ENCODE results near the gene PTH2.
"Not testable (repeated sequence)": the region's sequence is repeated elsewhere in the genome, so short reads cannot be mapped to it uniquely, and the experiment has no call there.

The PTH2 gene

DNA sequence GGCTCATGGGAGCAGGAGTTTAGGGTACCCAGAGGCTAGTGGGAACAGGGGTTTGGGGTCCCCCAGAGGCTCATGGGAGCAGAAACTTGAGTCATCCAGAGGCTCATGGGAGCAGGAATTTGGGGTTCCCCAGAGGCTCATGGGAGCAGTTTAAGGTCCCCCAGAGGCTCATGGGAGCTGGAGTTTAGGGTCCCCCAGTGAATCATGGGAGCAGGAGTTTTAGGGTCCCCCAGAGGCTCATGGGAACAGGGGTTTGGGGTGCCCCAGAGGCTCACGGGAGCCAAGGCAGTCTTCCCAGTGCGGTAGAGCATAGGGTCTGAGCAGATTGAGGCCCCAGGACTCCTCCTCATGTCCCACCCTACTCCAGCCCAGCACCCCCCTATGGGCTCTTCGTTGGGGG, 42.1 kb upstream of the PTH2 start:
- in situ Hi-C loops (cut with HindIII; ENCODE audit: low sequenced_read_pairs): no loop called here

DNA sequence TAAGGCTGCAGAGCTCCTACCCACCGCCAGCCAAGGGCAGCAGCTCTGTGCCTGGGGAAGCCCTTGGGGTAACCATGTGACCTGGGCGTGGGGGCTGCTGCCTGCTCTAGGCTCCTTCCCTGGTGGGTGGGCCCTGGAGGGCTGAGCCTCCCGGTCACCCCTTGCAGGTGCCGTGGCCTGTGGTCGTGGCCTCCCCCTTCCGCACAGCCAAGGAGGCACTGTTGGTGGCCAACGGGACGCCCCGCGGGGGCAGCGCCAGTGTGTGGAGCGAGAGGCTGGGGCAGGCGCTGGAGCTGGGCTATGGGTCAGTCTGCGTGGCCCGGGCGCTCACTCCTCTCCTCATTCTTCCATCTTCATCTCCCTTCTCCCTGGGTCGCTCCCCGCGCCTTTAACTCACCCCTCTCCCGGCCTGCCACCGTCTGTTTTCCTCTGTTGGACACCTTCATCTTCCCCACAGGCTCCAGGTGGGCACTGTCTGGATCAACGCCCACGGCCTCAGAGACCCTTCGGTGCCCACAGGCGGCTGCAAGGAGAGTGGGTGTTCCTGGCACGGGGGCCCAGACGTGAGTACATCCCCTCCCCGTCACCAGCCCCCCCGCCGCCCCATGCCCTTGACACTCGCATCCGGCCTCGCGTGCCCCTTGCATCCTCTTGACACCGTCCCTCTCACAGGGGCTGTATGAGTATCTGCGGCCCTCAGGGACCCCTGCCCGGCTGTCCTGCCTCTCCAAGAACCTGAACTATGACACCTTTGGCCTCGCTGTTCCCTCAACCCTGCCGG, 40.9 kb upstream of the PTH2 start:
- DNase-seq (ENCODE audit: low read depth, low spot score): no peak
- in situ Hi-C loops (cut with HindIII; ENCODE audit: low sequenced_read_pairs): no loop called here
- H3K4me3 ChIP-seq (ENCODE audit: low read depth, low read length): no peak overlapping the region
- TF ChIP-seq, protein P1, sequence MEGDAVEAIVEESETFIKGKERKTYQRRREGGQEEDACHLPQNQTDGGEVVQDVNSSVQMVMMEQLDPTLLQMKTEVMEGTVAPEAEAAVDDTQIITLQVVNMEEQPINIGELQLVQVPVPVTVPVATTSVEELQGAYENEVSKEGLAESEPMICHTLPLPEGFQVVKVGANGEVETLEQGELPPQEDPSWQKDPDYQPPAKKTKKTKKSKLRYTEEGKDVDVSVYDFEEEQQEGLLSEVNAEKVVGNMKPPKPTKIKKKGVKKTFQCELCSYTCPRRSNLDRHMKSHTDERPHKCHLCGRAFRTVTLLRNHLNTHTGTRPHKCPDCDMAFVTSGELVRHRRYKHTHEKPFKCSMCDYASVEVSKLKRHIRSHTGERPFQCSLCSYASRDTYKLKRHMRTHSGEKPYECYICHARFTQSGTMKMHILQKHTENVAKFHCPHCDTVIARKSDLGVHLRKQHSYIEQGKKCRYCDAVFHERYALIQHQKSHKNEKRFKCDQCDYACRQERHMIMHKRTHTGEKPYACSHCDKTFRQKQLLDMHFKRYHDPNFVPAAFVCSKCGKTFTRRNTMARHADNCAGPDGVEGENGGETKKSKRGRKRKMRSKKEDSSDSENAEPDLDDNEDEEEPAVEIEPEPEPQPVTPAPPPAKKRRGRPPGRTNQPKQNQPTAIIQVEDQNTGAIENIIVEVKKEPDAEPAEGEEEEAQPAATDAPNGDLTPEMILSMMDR (IDR thresholded peaks at IDR 0.05; ENCODE audit: low read depth, low read length): no peak

More for the DNA sequence above, 42.1 kb upstream of the PTH2 start:
- no peak overlapping the region for H3K4me3 ChIP-seq (ENCODE audit: low read depth, low read length)
- TF ChIP-seq, protein P1 (IDR thresholded peaks at IDR 0.05; ENCODE audit: low read depth, low read length): no peak
- no peak for DNase-seq (ENCODE audit: low read depth, low spot score)

DNA sequence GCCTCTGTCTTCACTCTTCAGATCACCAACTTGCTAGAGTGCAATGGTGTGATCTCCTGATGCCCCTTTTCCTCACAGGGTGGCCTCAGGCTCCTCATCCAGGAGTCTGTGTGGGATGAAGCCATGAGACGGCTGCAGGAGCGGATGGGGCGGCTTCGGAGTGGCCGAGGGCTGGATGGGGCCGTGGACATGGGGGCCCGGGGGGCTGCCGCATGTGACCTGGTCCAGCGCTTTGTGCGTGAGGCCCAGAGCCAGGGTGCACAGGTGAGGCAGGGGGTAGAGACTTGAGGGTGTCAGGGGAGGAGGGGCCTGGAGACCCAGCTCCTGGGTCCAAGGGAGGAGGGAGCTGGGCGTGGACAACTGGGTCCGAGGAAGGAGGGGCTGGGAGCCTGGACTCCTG, 39.3 kb upstream of the PTH2 start:
- no peak overlapping the region for H3K4me3 ChIP-seq (ENCODE audit: low read depth, low read length)
- TF ChIP-seq, protein P1 (IDR thresholded peaks at IDR 0.05; ENCODE audit: low read depth, low read length): no peak
- in situ Hi-C loops (cut with HindIII; ENCODE audit: low sequenced_read_pairs): no loop called here
- no peak for DNase-seq (ENCODE audit: low read depth, low spot score)

DNA sequence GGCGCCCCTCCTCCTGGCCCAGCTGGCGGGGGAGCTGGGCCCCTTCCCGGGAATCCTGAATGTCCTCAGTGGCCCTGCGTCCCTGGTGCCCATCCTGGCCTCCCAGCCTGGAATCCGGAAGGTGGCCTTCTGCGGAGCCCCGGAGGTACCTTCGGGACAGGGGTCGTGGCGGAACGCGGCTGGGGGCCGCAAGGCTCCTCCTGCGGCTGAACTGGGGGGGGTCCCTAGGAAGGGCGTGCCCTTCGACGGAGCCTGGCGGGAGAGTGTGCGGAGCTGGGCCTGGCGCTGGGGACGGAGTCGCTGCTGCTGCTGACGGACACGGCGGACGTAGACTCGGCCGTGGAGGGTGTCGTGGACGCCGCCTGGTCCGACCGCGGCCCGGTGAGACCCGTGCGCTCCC, 38.4 kb upstream of the PTH2 start:
- TF ChIP-seq, protein P1 (IDR thresholded peaks at IDR 0.05; ENCODE audit: low read depth, low read length): no peak
- no peak for DNase-seq (ENCODE audit: low read depth, low spot score)
- in situ Hi-C loops (cut with HindIII; ENCODE audit: low sequenced_read_pairs): no loop called here
- H3K4me3 ChIP-seq (ENCODE audit: low read depth, low read length): no peak overlapping the region

DNA sequence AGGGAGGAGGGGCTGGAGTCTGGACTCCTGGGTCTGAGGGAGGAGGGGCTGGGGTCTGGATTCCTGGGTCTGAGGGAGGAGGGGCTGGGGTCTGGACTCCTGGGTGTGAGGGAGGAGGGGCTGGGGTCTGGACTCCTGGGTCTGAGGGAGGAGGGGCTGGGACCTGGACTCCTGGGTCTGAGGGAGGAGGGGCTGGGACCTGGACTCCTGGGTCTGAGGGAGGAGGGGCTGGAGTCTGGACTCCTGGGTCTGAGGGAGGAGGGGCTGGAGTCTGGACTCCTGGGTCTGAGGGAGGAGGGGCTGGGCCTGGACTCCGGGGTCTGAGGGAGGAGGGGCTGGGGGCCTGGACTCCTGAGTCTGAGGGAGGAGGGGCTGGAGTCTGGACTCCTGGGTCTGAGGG, 37.9 kb upstream of the PTH2 start:
- DNase-seq (ENCODE audit: low read depth, low spot score); in situ Hi-C loops (cut with HindIII; ENCODE audit: low sequenced_read_pairs); H3K4me3 ChIP-seq (ENCODE audit: low read depth, low read length): not testable (repeated sequence)

DNA sequence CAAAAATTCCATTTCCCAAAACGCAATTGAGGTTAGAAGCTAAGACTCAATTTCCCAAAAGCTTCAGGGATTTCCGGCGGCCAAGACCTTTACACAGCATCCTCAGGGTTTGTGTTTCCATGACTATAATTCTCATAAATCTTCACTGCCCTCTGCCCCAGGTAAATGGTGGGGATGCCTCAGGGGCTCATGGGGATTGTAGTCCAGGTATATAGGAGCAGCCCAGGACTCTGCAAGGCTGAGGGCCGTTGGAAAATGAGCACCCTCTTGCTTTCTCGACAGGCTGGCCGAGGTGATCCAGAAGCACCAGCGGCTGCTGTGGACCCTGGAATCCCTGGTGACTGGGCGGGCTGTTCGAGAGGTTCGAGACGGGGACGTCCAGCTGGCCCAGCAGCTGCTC, 36.1 kb upstream of the PTH2 start:
- in situ Hi-C loops (cut with HindIII; ENCODE audit: low sequenced_read_pairs): no loop called here
- no peak for DNase-seq (ENCODE audit: low read depth, low spot score)
- H3K4me3 ChIP-seq (ENCODE audit: low read depth, low read length): no peak overlapping the region
- TF ChIP-seq, protein P1 (IDR thresholded peaks at IDR 0.05; ENCODE audit: low read depth, low read length): no peak

DNA sequence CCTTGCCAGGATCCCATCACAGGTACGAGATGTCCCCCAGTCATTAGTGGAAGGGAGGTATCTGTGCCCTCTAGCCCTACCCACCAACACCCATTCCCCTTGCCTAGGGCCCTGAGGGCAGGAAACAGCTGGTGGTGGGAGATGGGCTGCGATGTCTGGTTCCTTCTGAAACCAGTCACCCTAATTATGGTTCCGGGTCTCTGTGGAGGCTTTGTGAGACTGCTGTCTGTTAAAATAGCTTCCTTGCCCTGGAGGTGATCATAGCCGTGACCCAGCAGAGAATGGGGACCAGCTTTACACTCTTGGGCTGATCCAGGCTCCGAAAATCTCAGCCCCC, 35.3 kb upstream of the PTH2 start:
- in situ Hi-C loops (cut with HindIII; ENCODE audit: low sequenced_read_pairs): no loop called here
- no peak overlapping the region for H3K4me3 ChIP-seq (ENCODE audit: low read depth, low read length)
- no peak for DNase-seq (ENCODE audit: low read depth, low spot score)
- TF ChIP-seq, protein P1 (IDR thresholded peaks at IDR 0.05; ENCODE audit: low read depth, low read length): no peak
